T-helper 9 cell (primary cell): ENCODE data around the gene RBM6.
A peak's percentile ranks its signal among the peaks of the same experiment; 100 is the strongest.
"Not testable (repeated sequence)": the region's sequence is repeated elsewhere in the genome, so short reads cannot be mapped to it uniquely, and the experiment has no call there.

Experiments
- DNase-seq: peaks from one replicate; pipeline ENCODE4 v3.0.0-alpha.2; 2020
- total RNA-seq, 2 donors: gene quantifications; one replicate each; lab custom pipeline; 2026; lab: John Stamatoyannopoulos, UW

RBM6 gene
- total RNA-seq, result 144 to 247 reads per million in 2 donors

- DNase-seq, result peak; percentile 89
Measured at GRCh38 chr3:49939858-49940666, at the start of gene RBM6. Gene RBM6 (plus strand): TSS chr3:49940150. CDS start chr3:49962642, 22,492 bp downstream.

- DNase-seq, result no peak
Measured at GRCh38 chr3:49895791-49896190, 44.2 kb upstream of the RBM6 start.

GRCh38 chr3:49896345-49896744 lies 43.6 kb upstream of the RBM6 start:
- DNase-seq, result no peak

- DNase-seq, result no peak
Measured at GRCh38 chr3:49898991-49899390, 41.0 kb upstream of the RBM6 start.

- no peak for DNase-seq
Measured at GRCh38 chr3:49899815-49900214, 40.1 kb upstream of the RBM6 start.

- no peak for DNase-seq
Measured at GRCh38 chr3:49900491-49901153, 39.3 kb upstream of the RBM6 start.

DNA sequence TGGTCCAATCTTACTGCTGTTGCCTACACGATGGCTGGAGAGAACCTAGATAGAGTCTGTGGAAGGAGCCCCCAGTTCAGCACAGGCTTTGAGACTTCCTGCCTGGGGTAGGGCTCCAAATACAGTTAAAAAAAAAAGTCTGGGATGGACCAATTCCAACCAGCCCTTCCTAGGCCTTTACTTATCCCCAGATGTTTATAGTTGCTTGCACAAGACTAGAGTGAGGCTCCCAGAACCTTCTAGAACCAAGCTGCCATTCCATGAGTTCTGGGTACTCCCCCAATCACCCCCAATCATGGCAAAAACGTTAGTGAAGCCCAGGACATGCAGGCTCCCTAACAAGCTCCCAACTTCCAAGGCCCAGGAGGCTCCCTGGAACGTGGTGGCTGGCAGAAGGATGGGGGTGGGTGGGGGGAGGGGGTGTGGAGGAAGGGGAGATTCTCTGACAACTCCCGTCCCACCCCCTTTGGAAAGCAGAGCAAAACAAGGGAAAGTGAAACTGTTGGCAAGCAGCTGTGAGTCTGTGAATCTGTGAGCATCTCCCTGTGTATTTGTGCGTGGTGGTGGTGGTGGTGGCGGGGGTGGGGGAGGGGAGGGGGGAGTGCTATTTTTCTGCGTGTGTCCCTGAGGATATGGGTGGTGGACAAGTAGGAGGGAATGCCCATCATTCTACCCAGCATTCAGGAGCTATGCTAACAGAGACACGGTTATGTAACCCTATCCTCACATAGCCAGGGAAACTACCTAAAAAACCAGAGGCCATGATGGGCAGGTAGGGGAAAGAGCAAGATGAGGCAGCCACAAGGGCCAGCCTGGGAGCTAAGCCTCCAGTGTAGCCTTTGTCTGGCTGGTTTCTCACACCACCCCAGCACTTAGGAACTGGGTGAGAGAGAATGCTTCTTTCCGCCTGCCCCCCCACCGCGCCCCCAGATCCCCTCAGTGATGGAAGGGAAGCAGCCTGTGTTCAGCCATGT lies 38.3 kb upstream of the RBM6 start:
- no peak for DNase-seq

DNA sequence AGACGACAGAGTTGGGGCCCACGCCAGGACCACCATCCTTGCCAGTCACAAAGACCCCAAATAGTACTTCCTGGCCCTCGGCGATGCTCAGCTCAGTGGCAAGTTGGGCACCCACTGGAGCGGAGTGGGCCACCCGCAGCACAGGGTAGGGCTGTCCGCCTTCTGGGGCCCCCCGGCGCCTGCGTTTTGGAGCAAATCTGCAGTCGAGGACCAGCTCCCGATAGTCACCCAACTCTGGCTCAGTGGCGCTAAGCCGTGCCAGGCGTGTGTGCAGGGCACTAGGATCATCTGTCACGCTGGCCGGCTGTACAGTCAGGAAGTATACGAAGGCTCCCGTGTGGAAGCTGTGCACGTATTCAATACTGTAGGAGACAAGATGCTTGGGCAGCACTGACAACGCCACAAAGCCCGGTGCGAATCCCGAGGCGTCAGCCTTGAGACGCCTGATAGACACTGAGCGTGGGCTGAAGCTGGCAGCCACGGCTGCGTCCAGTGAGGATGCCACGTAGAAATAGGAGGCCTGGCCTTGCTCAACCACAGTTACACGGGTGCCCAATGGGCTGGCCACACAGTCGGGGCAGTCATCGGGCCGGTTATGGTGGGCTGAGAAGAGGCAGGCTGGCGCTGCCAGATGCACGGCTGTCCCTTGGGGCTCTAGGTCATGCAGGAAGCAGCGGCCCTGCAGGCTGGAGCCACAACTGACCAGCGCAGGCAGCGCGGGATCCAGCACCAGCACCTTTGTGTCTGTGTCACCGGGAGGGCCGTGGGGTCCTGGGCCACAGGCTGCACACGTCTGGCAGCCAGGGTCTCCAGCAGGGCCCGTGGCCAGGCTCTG lies 37.2 kb upstream of the RBM6 start:
- no peak for DNase-seq

DNA sequence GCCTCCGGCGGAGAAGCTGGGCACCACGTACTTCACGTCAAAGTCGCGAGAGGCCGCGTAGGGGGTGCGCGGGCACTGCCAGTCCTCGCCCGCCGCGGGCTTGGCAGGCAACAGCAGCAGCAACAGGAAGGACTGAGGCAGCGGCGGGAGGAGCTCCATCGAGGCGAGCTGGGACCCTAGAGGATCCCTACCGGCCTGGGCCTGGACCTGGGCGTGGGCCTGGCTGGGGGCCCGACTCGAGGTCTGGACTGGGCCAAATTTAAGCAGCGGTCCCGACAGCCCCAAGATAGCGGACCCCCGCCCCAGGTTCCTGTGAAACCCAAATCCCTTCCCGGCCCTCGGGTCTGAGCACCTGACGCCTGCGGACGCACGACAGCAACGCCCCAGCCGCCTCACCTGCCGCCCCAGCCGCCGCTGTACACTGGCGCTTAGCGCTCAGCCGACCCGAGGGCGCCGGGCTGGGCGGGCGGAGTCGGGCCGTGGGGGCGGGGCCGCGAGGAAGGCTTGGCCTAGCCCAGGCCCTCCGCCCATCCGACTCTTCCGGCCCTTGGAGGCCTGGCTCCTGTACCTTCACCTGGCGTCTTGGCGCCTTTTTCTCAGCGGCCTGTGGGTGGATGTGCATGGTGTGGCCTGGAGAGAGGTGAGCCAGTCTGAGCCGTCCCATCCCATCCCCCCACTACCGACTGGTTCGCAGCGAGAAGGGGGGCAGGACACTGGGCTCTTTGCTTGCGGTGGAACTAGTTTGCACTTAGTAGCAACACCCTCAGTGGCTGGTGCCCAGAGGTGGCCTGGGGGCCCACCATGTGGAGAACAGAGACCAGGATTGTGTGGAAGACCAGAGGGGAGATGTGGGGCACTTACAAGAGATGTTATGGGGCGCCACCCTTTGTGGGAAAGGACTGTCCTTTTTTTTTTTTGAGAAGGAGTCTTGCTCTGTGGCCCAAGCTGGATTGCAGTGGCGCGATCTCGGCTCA lies 36.2 kb upstream of the RBM6 start, which contains the start of gene MST1R:
TSS of gene MST1R (minus strand) at position 423 of the 974 bp plus-strand sequence. CDS start at position 159, 264 bp downstream.
- peak; percentile 75 for DNase-seq

GRCh38 chr3:49904448-49904847 lies 35.5 kb upstream of the RBM6 start:
- DNase-seq, result not testable (repeated sequence)

DNA sequence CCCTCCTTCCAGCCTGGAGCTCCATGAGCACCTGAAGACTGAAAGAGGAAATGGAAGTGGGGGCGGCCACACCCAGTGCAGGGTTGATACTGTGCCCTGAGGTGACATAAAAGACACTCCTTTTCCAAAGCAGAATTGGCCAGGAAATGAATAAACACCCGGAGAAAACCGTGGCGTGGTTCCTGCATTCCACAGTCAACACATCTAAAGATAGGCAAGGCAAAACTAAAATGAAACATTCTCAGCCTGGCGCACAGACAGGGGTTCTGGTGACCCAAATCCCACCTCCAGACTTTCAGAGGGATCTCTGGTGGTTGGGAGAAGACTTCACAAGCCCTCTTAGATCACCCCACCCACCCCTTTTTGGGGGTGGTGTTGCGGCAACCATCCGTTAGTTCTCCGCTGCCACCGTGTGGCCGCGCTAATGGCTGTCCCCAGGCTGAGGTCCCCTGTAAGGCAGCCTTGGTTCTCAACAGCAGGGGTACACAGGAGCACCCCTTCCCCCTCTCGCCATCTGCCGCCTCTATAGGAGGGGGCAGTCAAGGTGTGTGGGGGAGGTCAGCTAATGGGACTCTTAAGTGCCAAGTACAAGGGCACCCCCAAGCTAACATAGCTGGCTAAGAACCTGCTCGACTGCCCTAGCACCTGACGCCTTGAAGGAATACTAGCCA lies 33.7 kb upstream of the RBM6 start:
- peak; percentile 33 for DNase-seq

GRCh38 chr3:49908373-49909199 lies 31.4 kb upstream of the RBM6 start:
- DNase-seq, result no peak

GRCh38 chr3:49910409-49911123 lies 29.4 kb upstream of the RBM6 start:
- DNase-seq, result no peak

GRCh38 chr3:49911124-49911420 lies 28.9 kb upstream of the RBM6 start:
- no peak for DNase-seq

DNA sequence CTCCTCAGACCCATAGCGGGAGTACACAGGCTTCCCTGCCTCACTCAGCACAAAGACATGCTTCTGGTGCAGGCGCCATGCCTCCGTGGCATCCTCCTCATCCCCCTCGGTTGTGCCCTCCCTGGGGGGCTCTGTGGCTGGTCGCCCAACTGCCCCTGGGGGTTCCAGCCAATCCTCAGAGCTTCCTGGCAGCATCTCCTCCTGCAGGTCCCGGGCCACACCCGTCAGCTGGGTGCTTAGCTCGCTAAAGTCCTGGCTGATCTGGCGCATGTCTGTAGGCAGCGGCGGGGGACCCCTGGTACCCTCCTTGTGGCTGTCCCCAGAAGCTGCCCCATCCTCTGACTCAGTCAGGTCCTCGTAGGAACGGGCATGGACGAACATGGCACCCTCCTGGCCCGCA lies 28.3 kb upstream of the RBM6 start:
- DNase-seq, result no peak

- no peak for DNase-seq
Measured at GRCh38 chr3:49912881-49913281, 27.1 kb upstream of the RBM6 start.

GRCh38 chr3:49914906-49915305 lies 25.0 kb upstream of the RBM6 start:
- DNase-seq, result no peak

DNA sequence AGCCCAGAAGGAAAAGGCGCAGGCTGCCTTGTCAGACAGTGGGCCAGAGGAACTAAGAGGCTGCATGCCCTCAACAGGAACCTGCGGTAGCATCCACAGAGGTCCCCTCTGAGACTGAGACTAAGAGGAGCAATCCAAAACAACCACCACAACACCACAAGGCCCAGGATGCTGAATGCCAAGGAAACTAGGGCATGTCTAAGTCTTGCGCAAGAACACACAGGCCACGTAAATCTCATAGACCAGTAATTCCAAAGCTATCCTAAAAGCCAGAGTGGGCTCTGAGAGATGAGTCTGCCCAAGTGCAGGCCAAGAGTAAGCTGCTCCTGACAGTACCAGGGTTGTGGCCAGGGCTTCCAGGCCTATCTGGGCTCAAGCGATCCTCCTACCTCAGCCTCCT lies 23.3 kb upstream of the RBM6 start:
- DNase-seq, result no peak
